ENCODE data around the gene SLC24A3.

DNA sequence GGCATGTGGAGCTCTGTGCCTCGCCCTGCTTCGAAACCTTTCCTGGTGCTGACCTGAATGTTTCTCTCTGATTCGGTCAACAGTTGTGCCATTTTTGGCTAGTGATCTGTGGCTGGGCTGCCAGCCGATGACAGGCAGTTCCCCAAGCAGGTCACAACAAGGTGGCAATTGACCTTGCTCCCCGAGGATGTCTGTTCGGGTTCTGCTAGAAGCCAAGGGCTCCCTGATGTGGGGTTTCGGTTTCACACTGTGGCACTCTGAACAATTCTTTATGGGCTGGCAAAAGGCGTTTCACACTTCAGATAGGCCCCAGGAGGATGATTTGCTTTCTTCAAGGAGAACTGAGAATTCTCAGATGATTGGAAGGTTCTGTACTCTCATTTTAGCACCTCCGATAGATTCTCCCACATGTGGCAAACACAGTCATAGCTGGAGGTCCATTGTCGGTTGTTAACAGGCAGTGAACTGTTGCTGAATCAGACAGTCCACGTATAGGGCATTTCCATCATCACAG, 135.6 kb downstream of the SLC24A3 start:
- TF ChIP-seq EZH2 (IDR thresholded peaks at IDR 0.05; ENCODE audit: borderline replicate concordance) (no peak), CTCF (IDR thresholded peaks at IDR 0.05; ENCODE audit: poor library complexity) (no peak)
